ENCODE results near the gene ANGPTL4.

DNA sequence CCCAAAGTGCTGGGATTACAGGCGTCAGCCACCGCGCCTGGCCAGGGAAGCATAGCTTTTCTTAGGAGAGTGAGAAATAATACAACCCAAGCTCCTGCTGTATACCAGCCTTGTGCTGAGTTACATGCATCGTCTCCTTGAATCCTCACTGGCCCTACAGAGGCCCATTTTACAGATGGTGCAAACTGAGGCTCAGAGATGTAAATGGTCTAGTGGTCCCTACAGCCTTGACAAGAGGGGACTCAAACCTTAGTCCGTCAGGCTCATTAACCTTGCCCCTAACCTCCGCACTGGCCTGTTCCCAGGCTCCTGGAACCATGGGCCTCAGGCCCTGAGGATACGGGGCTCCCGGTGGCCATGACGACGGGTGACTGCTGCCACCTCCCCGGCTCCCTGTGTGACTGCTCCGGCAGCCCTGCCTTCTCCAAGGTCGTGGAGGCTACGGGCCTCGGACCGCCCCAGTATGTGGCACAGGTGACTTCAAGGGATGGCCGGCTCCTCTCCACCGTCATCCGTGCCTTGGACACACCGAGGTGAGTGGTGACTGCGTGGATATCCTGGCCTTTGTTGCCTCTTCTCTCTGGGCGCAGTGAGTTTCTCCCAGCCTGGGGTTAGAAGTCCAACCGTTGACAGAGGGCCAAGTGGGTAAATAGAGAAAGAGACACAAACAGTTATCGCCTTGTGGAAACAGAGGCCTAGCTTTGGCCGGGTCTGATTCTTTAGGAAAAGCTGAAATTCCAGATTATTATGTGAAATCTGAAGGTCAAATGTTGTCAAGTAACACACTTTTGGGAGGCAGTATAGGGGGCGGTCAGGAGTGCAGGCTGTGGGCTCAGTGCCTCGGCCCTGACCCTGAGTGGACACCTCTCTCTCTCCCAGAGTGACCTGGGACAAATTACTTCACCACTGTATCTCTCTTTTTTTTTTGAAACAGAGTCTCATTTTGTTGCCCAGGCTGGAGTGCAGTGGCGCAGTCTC, 57.8 kb downstream of the ANGPTL4 start:
- TF ChIP-seq SMC3 (IDR thresholded peaks at IDR 0.05), result no peak
- TF ChIP-seq ESRRA (IDR thresholded peaks at IDR 0.05; ENCODE audit: borderline replicate concordance, low read length), result no peak
- TF ChIP-seq POLR2A (IDR thresholded peaks at IDR 0.05; ENCODE audit: low read length), result no peak
- TF ChIP-seq, protein P1, sequence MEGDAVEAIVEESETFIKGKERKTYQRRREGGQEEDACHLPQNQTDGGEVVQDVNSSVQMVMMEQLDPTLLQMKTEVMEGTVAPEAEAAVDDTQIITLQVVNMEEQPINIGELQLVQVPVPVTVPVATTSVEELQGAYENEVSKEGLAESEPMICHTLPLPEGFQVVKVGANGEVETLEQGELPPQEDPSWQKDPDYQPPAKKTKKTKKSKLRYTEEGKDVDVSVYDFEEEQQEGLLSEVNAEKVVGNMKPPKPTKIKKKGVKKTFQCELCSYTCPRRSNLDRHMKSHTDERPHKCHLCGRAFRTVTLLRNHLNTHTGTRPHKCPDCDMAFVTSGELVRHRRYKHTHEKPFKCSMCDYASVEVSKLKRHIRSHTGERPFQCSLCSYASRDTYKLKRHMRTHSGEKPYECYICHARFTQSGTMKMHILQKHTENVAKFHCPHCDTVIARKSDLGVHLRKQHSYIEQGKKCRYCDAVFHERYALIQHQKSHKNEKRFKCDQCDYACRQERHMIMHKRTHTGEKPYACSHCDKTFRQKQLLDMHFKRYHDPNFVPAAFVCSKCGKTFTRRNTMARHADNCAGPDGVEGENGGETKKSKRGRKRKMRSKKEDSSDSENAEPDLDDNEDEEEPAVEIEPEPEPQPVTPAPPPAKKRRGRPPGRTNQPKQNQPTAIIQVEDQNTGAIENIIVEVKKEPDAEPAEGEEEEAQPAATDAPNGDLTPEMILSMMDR (IDR thresholded peaks at IDR 0.05), result no peak
- no peak for TF ChIP-seq SREBF2 (IDR thresholded peaks at IDR 0.05)
- TF ChIP-seq HMGXB4 (CRISPR knock-in tag; IDR thresholded peaks at IDR 0.05; ENCODE audit: borderline replicate concordance), result no peak
- no peak for TF ChIP-seq CHD2 (IDR thresholded peaks at IDR 0.05; ENCODE audit: low read length, partially characterized antibody)

All from A549 (cell line).